Measurements from ENCODE around the gene PIM3.

The PIM3 gene

DNA sequence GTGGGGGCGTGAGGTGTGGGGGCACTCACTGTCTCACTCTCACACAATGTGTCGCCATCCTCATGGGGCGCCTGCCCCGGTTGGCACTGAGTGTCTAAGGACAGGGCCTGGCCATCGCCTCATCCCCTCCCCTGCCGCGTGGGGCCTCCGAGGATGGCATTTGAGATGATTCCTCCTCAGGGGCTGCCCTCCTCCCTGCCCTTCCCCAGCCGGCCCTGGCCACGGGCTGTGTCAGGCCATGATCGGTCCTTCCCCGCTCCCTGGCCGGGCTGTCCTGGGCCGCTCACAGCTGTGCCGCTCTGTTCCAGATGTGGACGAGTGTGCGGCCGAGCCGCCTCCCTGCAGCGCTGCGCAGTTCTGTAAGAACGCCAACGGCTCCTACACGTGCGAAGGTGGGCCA is 37.6 kb upstream of the PIM3 start:
- DNase-seq, result no peak
- peak overlapping the region; percentile 22 for H3K27ac Mint-ChIP-seq
- no peaks in the 10 kb centered on the region for H3K27me3 Mint-ChIP-seq
- H3K4me3 Mint-ChIP-seq, result no peak overlapping the region
- peaks cover 60% of the 10 kb centered on the region for H3K36me3 Mint-ChIP-seq (ENCODE audit: low read depth)
- H3K9me3 Mint-ChIP-seq, result no peaks in the 10 kb centered on the region
- H3K4me1 Mint-ChIP-seq (ENCODE audit: low read depth), result peaks cover 49% of the 10 kb centered on the region

DNA sequence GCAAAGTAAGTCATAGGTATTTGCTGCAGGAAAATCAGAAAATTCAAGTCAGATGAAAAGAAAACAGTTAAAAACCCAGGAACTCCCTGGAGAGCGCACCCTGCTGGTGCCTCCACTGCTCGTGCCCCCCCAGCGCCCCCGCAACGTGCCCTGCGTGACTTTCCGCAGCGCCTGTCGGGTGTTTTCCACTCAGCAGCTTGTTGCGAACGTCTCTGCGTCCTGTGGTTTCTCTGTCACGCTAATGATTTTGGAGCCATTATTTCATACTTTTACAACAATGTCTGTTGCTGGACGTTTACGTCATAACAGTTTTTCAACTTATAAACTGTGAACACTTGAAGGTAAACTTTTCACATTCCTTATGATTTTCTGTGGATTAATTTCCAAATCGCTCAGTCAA is 37.1 kb upstream of the PIM3 start:
- H3K36me3 Mint-ChIP-seq (ENCODE audit: low read depth), result peaks cover 60% of the 10 kb centered on the region
- H3K4me3 Mint-ChIP-seq, result no peak overlapping the region
- H3K27ac Mint-ChIP-seq, result peak overlapping the region; percentile 22
- no peak for DNase-seq
- no peaks in the 10 kb centered on the region for H3K27me3 Mint-ChIP-seq
- H3K9me3 Mint-ChIP-seq, result no peaks in the 10 kb centered on the region
- peaks cover 50% of the 10 kb centered on the region for H3K4me1 Mint-ChIP-seq (ENCODE audit: low read depth)

DNA sequence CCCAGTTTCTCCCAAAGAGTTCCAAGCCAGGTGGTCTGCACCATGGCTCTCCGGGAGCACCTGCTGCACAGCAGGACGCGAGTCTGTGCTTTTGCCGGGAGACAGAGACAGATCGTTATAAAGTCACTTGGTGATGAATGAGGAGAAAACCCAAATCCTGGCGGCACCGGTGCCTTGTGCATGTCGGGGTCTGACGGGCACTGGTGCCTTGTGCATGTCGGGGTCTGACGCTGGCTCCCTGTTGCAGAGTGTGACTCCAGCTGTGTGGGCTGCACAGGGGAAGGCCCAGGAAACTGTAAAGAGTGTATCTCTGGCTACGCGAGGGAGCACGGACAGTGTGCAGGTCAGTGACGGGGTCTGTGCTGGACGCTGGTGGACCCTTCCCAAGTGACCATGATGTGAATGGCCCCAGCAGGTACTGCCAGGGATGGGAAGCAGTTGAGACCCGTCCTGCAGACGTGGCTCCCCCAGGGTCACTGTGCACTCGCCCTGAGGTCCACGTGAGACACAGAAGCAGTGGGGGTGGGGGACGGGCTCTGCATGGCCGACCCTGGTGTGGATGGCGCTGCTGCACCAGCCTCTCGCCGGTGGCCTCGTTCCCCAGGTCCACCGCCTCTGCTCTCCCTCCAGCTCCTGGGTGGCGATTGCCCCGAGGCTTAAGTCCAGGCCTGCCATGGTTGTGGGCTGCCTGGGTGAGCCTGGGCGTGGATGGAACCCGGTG is 36.3 kb upstream of the PIM3 start:
- H3K4me3 Mint-ChIP-seq, result no peak overlapping the region
- peak overlapping the region; percentile 57 for H3K27ac Mint-ChIP-seq
- H3K9me3 Mint-ChIP-seq, result no peaks in the 10 kb centered on the region
- peaks cover 48% of the 10 kb centered on the region for H3K4me1 Mint-ChIP-seq (ENCODE audit: low read depth)
- H3K36me3 Mint-ChIP-seq (ENCODE audit: low read depth), result peaks cover 60% of the 10 kb centered on the region
- DNase-seq, result no peak
- H3K27me3 Mint-ChIP-seq, result no peaks in the 10 kb centered on the region

DNA sequence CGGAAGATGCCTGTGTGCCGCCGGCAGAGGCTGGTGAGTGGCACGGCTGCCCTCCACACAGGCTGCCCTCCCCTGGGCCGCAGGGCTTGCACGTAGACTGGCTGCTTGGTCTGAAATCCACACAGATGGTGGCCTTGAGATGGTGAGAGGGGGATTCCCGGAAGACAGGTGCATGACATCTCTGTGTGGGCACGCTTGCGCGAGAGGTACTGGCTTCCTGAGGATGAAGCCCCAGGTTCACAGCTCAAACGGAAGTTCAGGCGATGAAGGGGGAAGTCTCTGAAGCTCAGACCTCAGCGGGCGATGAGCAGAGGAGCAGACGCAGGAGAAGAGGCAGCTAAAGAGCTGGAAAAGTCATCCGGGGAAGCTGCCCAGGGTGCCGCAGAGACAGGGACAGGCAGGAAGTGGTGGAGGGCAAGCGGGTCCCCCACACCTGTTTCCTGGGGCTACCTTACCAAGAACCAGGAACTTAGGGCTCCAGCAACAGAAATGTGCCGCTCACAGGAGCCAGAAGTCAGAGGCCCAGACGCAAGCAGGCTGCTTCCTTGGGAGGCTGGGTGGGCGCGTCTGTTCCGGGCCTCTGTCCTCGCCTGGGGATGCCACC is 34.9 kb upstream of the PIM3 start:
- Mint-ChIP-seq H3K27ac (peak overlapping the region; percentile 91), H3K4me3 (peak overlapping the region; percentile 60), H3K36me3 (ENCODE audit: low read depth) (peaks cover 46% of the 10 kb centered on the region), H3K9me3 (no peaks in the 10 kb centered on the region), H3K4me1 (ENCODE audit: low read depth) (peaks cover 42% of the 10 kb centered on the region), H3K27me3 (no peaks in the 10 kb centered on the region)
- DNase-seq, result peak; percentile 78

DNA sequence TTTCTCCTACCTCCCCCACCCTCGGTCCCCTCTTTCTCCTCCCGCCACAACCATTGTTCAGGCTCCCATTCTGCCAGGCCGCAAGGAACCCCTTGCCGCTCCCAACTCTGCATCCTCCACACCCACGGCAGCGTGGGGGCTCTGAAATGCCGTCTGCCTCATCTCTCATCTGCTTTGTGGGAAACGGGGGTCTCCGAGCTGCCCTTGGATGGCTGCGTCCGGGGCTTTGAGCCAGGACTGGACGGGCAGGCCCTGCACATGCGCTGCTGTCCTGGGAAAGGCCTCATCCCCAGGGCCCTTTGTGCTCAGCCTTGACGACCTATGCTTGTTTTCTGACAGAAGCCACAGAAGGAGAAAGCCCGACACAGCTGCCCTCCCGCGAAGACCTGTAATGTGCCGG is 33.7 kb upstream of the PIM3 start:
- Mint-ChIP-seq H3K27me3 (no peaks in the 10 kb centered on the region), H3K36me3 (ENCODE audit: low read depth) (peaks cover 35% of the 10 kb centered on the region), H3K4me3 (no peak overlapping the region), H3K9me3 (no peaks in the 10 kb centered on the region), H3K27ac (peak overlapping the region; percentile 53), H3K4me1 (ENCODE audit: low read depth) (peaks cover 53% of the 10 kb centered on the region)
- no peak for DNase-seq

DNA sequence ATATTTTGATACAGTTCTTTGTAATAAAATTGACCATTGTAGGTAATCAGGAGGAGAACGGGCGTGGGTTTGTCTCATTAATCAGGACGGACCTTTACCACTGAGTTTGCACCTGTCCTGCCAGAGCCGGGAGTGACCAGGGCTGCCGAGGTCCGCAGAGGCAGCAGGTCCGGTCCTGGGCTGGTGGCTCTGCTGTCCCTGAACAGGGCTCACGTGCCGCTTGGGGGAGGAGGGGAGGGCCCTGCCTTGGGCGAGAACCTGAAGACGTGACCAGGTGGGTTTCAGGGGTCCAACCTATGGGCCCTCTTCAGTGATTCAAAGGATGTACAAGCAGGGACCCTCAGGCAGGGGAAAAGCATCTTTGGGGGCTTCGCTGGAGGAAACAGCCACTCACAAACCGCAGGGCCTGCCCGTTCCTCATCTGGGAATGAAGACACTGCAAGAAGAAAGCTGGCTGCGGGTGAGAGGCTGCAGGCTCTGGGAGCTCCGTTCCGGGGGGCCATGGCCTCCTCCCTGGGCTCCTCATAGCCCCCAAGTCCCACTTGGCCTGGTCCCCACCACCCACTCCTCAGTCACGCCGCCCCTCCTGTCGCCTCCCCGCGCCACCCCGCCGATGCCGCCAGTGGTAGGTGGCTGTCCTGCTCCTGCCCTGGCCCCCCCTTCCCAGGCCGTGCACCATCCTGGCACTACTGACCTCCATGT is 32.9 kb upstream of the PIM3 start:
- Mint-ChIP-seq H3K27me3 (no peaks in the 10 kb centered on the region), H3K9me3 (no peaks in the 10 kb centered on the region), H3K4me1 (ENCODE audit: low read depth) (peaks cover 52% of the 10 kb centered on the region), H3K4me3 (no peak overlapping the region), H3K36me3 (ENCODE audit: low read depth) (peaks cover 30% of the 10 kb centered on the region), H3K27ac (peak overlapping the region; percentile 53)
- no peak for DNase-seq

DNA sequence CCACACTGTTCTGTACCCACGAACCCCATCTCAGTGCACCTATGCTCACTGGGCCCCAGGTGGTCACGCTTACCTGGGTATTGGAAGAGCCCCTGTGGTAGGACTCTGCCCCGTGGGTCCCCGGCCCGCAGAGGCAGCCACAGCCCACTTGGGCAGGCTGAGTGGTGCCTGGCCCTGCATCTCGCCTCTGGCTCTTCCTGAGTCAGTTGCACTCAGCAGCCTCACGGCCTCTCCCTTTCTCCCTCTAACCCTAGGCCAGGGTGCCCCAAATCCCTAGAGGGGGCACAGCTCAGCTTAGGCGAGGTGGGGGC is 32.4 kb upstream of the PIM3 start:
- H3K27me3 Mint-ChIP-seq, result no peaks in the 10 kb centered on the region
- no peak for DNase-seq
- H3K4me3 Mint-ChIP-seq, result no peak overlapping the region
- no peaks in the 10 kb centered on the region for H3K9me3 Mint-ChIP-seq
- H3K36me3 Mint-ChIP-seq (ENCODE audit: low read depth), result peaks cover 32% of the 10 kb centered on the region
- H3K4me1 Mint-ChIP-seq (ENCODE audit: low read depth), result peaks cover 56% of the 10 kb centered on the region
- peak overlapping the region; percentile 26 for H3K27ac Mint-ChIP-seq

DNA sequence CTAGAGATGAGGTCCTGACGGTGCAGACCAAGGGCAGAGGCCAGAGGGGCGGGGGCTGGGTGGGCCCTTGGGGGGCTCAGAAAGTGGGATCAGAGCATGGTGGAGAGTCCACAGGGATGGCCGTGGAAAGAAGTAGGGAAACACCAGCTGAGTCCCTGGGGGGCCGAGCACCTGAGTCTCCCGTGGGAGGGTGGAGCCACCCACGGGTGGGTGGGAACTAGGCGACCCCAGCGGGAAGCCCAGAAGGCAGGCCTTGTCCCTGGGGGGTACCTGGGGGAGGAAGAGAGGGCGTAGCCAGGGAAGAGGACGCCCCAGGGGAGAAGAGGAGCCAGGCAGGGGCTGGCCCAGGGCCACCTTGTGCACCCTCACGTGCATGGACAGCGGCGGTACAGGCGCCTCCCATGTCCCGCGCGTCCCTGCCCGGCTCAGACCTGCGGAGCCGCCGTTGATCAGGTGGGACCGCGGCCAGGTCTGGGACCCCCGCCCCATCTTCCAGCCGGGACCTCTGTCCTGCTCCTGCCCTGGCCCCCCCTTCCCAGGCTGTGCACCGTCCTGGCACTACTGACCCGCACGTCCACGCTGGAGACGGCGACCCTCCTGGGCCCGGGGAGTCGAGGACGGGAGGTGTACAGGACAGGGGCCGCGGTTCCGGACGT is 31.9 kb upstream of the PIM3 start:
- Mint-ChIP-seq H3K27me3 (no peaks in the 10 kb centered on the region), H3K27ac (peak overlapping the region; percentile 26), H3K4me3 (no peak overlapping the region), H3K9me3 (no peaks in the 10 kb centered on the region), H3K4me1 (ENCODE audit: low read depth) (peaks cover 56% of the 10 kb centered on the region), H3K36me3 (ENCODE audit: low read depth) (peaks cover 27% of the 10 kb centered on the region)
- no peak for DNase-seq

DNA sequence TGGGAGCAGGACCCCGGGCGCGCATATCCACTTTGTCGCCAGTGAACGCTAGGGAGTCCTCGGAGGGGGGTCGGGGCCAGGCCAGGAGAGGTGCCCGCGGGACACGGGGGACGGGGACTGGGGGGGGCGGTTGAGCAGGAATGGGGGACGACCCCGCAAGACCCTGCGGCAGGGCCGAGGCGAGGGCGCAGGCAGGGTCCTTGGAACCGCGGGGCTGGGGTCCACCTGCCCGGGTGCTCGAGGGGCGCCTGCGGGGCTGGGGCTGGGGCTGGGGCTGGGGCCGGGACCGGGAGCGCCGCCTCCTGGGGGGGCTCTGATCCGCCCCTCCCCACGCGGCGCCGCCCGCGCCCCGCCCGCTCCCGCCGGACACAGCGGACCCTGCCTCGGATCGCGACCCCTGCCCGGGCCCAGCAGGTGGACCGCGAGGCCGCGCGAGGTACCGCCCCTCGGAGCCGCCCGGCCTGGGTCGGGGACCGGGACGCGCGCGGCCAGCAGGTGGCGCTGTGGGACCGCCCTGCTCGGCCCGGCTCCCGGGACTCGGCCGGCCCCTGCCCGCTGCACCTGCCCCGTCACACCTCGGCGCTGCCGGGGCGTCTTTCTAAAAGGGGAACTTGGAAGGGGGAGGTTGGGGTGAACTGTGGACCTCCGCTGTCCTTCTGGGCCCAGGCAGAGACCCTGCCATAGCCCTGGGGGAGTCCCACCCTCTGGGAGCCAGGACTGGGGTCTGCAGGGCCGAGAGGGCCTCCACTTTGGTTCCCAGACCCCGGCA is 31.2 kb upstream of the PIM3 start:
- no peaks in the 10 kb centered on the region for H3K9me3 Mint-ChIP-seq
- H3K36me3 Mint-ChIP-seq (ENCODE audit: low read depth), result peaks cover 20% of the 10 kb centered on the region
- H3K4me1 Mint-ChIP-seq (ENCODE audit: low read depth), result peaks cover 56% of the 10 kb centered on the region
- no peak overlapping the region for H3K27ac Mint-ChIP-seq
- no peaks in the 10 kb centered on the region for H3K27me3 Mint-ChIP-seq
- no peak overlapping the region for H3K4me3 Mint-ChIP-seq
- peak; percentile 90 for DNase-seq

DNA sequence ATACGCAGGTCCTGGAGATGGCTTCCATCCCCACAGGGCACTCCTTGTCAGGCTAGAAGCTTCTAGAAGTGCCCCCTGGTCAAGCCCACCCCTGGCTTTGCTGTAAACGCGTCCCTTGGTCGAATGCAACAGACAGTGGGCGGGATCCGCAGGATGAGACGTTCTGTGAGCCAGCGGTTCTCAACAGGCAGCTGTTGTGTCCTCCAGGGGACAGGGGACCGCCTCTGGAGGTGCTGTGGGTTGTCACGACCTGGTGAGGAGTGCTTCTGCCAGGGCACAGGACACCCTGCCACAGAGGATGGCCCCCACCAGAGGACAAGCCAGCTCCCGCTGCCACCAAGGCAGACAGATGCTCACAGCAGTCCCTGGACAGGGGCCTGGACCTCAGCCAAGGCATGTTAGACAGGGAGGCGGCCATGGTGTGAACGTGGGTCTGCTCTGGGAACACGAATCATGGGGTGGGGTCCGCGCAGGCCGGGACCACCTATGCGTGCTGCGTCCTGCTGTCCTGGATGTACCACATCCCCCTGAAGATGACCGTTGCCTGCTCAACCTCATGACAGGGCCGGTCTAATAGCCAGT is 30.5 kb upstream of the PIM3 start:
- no peak for DNase-seq
- no peaks in the 10 kb centered on the region for H3K9me3 Mint-ChIP-seq
- H3K36me3 Mint-ChIP-seq (ENCODE audit: low read depth), result peaks cover 19% of the 10 kb centered on the region
- H3K4me3 Mint-ChIP-seq, result no peak overlapping the region
- peaks cover 54% of the 10 kb centered on the region for H3K4me1 Mint-ChIP-seq (ENCODE audit: low read depth)
- no peaks in the 10 kb centered on the region for H3K27me3 Mint-ChIP-seq
- no peak overlapping the region for H3K27ac Mint-ChIP-seq

DNA sequence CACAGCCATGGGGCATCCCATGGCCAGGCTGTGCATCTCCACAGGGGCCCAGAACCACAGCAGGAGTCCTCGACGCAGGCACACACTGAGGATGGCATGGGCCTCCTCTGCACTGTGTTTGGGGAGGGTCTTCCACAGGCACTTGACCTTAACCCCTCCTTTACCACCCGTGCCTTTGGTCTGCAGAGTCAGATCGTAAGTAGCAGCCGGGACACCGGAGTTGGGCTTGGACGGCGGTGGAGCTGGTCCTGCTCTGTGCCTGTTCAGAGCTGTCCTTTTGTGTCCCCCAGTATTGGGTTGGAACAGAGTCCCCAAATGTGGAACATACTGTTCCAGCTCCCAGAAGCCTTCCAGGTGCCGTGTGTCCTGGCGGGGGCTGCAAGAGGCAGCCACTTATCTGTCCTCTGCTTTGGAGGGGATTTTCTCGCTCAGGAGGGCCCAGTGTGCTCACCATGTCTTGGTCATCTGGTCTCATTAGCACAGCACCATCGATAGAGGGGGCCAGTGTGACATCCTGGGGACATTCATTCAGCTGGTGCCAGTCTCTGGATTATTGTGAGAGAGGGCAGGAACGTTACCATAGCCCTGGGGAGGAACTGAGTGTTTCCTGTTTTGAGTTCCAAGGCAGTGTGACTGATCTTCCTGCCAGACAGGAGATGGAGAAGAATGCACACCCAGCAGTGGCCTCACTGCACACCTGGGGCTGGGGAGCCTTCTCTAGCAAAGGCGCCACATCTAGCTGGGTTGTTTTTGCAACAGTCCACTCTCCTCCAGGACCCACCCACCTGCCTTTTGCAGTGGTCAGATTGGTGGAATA is 29.8 kb upstream of the PIM3 start:
- no peaks in the 10 kb centered on the region for H3K9me3 Mint-ChIP-seq
- peak overlapping the region; percentile 22 for H3K27ac Mint-ChIP-seq
- no peaks in the 10 kb centered on the region for H3K27me3 Mint-ChIP-seq
- peaks cover 47% of the 10 kb centered on the region for H3K4me1 Mint-ChIP-seq (ENCODE audit: low read depth)
- DNase-seq, result peak; percentile 66
- H3K4me3 Mint-ChIP-seq, result peak overlapping the region; percentile 12
- H3K36me3 Mint-ChIP-seq (ENCODE audit: low read depth), result peaks cover 13% of the 10 kb centered on the region

DNA sequence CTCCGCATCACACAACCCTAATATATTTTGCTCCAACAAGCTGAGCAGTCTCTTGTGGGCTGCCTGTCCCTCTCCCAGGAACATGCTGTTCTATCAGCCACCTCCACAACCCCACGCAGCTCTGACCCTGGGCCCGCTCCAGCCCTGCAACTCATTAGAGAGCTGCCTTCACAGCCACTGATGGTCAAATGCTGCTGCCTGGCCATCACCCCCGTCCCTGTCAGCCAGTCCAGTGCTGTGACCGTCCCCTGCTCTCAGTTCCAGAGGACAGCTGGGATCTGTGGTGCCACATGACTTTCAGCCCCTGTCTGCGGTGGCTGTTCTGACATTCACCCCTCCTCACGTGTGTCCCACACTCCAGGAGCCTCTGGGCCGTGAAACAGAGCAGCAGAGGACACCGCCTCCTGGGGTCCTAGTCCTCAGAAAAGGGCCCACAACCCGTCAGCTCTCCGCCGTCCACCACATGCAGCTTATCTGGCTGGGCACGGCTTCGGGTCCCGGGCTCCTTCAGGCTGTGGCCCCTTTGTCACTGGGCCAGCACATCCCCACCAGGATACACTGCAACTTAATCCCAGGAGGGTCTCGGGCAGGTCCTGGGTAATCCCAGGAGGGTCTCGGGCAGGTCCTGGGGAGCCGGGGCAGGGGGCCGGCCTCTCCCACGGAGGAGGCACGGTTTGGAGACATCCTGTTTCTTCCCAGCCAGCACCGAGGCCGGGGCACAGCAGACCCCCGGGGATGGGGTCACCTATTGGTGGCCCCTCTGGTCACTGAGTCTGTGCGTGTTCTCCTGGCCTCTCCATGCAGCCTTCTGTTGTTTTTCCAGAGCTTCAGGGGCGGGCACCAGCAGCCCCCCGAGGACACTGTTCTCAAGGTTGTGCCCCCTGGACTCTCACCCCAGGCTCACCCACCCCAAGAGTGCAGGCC is 27.1 kb upstream of the PIM3 start:
- peaks cover 49% of the 10 kb centered on the region for H3K4me1 Mint-ChIP-seq (ENCODE audit: low read depth)
- H3K4me3 Mint-ChIP-seq, result peak overlapping the region; percentile 76
- H3K9me3 Mint-ChIP-seq, result no peaks in the 10 kb centered on the region
- no peaks in the 10 kb centered on the region for H3K27me3 Mint-ChIP-seq
- DNase-seq, result peak; percentile 41
- peak overlapping the region; percentile 77 for H3K27ac Mint-ChIP-seq
- peaks cover 3% of the 10 kb centered on the region for H3K36me3 Mint-ChIP-seq (ENCODE audit: low read depth)

Data from activated T-cell treated with anti-CD3 and anti-CD28 coated beads, Interleukin-2, amount 50 U/mL, for 24 hours (primary cell).